Mesendoderm (in vitro differentiated cells): Measurements from ENCODE around the gene FIZ1.

Experiments
- DNase-seq: peaks from one replicate; pipeline ENCODE4 v3.0.0; 2013
- H2AK5ac ChIP-seq: 2 replicates; pipeline ENCODE4 v1.6.1; 2013; ENCODE audit warnings: low read length, inconsistent platforms
- H2BK120ac ChIP-seq: 2 replicates; pipeline ENCODE4 v1.6.1; 2013; ENCODE audit warnings: low read depth, mild to moderate bottlenecking, low read length, moderate library complexity, mixed read lengths
- H2BK15ac ChIP-seq: replicated peaks from 2 replicates; pipeline ENCODE4 v1.6.1; 2013; ENCODE audit warnings: low read depth, mild to moderate bottlenecking, moderate library complexity
- H2BK5ac ChIP-seq: 2 replicates; pipeline ENCODE4 v1.6.1; 2013; ENCODE audit warnings: low read length, inconsistent platforms
- H3K18ac ChIP-seq: 2 replicates; pipeline ENCODE4 v1.6.1; 2013; ENCODE audit warnings: mild to moderate bottlenecking, low read length, mixed read lengths
- H3K23ac ChIP-seq: one replicate; pipeline ENCODE4 v1.6.1; 2013; ENCODE audit warnings: low read length
- H3K27ac ChIP-seq: 2 replicates; pipeline ENCODE4 v1.5.1; 2013; ENCODE audit warnings: low read depth, mild to moderate bottlenecking, inconsistent platforms, low read length, moderate library complexity
- H3K27me3 ChIP-seq: 2 replicates; pipeline ENCODE4 v1.6.1; 2013; ENCODE audit warnings: low read length, control low read depth, mild to moderate bottlenecking, inconsistent platforms; ENCODE audit not compliant: insufficient read depth, poor library complexity
- H3K36me3 ChIP-seq: 2 replicates; pipeline ENCODE4 v1.6.1; 2013; ENCODE audit warnings: low read length, inconsistent platforms; ENCODE audit not compliant: control insufficient read depth, insufficient read depth
- H3K4ac ChIP-seq: one replicate; pipeline ENCODE4 v1.6.1; 2013; ENCODE audit warnings: low read depth, mild to moderate bottlenecking, low read length, moderate library complexity
- H3K4me1 ChIP-seq: 2 replicates; pipeline ENCODE4 v1.6.1; 2013; ENCODE audit warnings: low read depth, low read length, inconsistent platforms; ENCODE audit not compliant: control insufficient read depth
- H3K4me2 ChIP-seq: 2 replicates; pipeline ENCODE4 v1.6.1; 2013; ENCODE audit warnings: low read length
- H3K4me3 ChIP-seq: 2 replicates; pipeline ENCODE4 v1.5.1; 2013; ENCODE audit warnings: mild to moderate bottlenecking, low read length
- H3K56ac ChIP-seq: one replicate; pipeline ENCODE4 v1.6.1; 2013; ENCODE audit warnings: low read length
- H3K79me1 ChIP-seq: 2 replicates; pipeline ENCODE4 v1.6.1; 2013; ENCODE audit warnings: low read length, inconsistent platforms
- H3K79me2 ChIP-seq: 2 replicates; pipeline ENCODE4 v1.6.1; 2013; ENCODE audit warnings: mild to moderate bottlenecking, low read length; ENCODE audit not compliant: control insufficient read depth, insufficient read depth
- H3K9ac ChIP-seq: 2 replicates; pipeline ENCODE4 v1.6.1; 2013; ENCODE audit warnings: low read length, inconsistent platforms
- H4K5ac ChIP-seq: one replicate; pipeline ENCODE4 v1.6.1; 2013; ENCODE audit warnings: low read length
- H4K8ac ChIP-seq: one replicate; pipeline ENCODE4 v1.6.1; 2013; ENCODE audit warnings: low read depth, mild to moderate bottlenecking, control low read depth, low read length, moderate library complexity
- WGBS: extraction: QIAGEN DNeasy Blood & Tissue Kit; methylation state at CpG from one replicate; pipeline ENCODE4 v1.1.7; 2013; ENCODE audit warnings: low lambda C conversion rate, missing lambda C conversion rate; ENCODE audit not compliant: insufficient coverage; ENCODE audit errors: extremely low coverage; 5-methylcytosine and 5-hydroxymethylcytosine counted together

Gene FIZ1

DNA sequence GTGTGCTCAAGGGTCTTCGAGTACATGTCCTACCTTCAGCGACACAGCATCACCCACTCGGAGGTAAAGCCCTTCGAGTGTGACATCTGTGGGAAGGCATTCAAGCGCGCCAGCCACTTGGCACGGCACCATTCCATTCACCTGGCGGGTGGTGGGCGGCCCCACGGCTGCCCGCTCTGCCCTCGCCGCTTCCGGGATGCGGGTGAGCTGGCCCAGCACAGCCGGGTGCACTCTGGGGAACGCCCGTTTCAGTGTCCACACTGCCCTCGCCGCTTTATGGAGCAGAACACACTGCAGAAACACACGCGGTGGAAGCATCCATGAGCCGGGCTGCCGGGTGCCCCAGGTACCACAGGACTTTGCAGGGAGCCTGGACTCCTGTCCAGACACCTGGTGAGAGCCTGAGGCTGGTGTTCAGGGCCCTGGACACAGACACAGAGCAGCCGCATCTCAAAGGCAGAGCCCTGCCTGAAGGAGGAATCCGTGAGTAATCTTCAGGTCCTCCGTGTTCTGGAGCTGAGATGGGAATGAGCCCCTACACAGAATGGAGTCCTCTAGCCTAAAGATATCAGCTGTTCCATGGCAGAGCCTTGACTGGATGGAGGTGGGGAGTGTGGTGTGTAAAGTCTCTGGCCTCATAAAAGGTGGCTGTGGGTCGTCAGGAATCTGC is 45.7 kb upstream of the FIZ1 start:
- no CpG with 5 or more reads among the region's 28 CpGs for WGBS
- no peak overlapping the region for H4K5ac ChIP-seq
- no peak overlapping the region for H4K8ac ChIP-seq
- H3K56ac ChIP-seq: peak overlapping the region; percentile 97
- H3K27ac ChIP-seq: no peak overlapping the region
- peaks cover 8% of the 10 kb centered on the region for H3K79me1 ChIP-seq
- no peak overlapping the region for H2AK5ac ChIP-seq
- H3K23ac ChIP-seq: no peak overlapping the region
- DNase-seq: no peak
- H3K27me3 ChIP-seq: no peaks in the 10 kb centered on the region
- peaks cover 2% of the 10 kb centered on the region for H3K4me1 ChIP-seq
- peaks cover 20% of the 10 kb centered on the region for H3K79me2 ChIP-seq
- H3K9ac ChIP-seq: peak overlapping the region; percentile 99
- no peak overlapping the region for H3K4me2 ChIP-seq
- no peak overlapping the region for H3K4ac ChIP-seq
- peaks cover 7% of the 10 kb centered on the region for H3K36me3 ChIP-seq
- H2BK120ac ChIP-seq: no peak overlapping the region
- no peak overlapping the region for H3K18ac ChIP-seq
- H2BK15ac ChIP-seq: no peak overlapping the region
- H3K4me3 ChIP-seq: no peak overlapping the region
- no peak overlapping the region for H2BK5ac ChIP-seq

DNA sequence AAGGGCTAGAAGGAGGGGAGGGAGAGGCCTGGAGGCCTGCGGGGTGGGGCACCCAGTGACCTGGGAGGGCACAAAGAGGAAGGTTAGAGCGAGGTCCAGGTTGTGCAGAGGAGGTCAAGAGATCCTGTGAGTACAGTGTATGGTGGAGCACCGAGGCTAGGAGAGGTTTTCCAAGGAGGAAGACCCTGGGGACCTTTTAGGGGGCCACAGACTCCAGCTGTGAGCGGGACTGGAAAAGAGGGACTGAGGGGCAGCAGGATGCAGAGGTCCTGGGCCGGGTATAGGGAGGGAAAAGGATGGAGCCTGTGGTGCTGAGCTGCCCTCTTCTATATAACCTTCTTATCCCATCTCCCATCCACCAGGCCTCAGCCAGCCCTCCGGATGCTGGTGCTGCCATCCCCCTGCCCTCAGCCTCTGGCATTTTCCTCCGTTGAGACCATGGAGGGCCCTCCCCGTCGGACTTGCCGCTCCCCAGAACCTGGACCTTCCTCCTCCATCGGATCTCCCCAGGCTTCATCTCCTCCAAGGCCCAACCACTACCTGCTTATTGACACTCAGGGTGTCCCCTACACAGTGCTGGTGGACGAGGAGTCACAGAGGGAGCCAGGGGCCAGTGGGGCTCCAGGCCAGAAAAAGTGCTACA is 45.0 kb upstream of the FIZ1 start:
- DNase-seq: no peak
- Histone ChIP-seq H3K56ac (peak overlapping the region; percentile 97), H2BK15ac (no peak overlapping the region), H3K79me2 (peaks cover 20% of the 10 kb centered on the region), H3K9ac (peak overlapping the region; percentile 99), H3K79me1 (peaks cover 8% of the 10 kb centered on the region), H3K4me3 (peak overlapping the region; percentile 98), H3K4ac (peak overlapping the region; percentile 95), H3K27ac (no peak overlapping the region), H3K18ac (no peak overlapping the region), H2BK5ac (no peak overlapping the region), H4K5ac (no peak overlapping the region), H2BK120ac (peak overlapping the region; percentile 39), H3K23ac (peak overlapping the region; percentile 89), H4K8ac (no peak overlapping the region), H3K4me2 (peak overlapping the region; percentile 78), H3K4me1 (peaks cover 2% of the 10 kb centered on the region), H2AK5ac (peak overlapping the region; percentile 30), H3K27me3 (no peaks in the 10 kb centered on the region), H3K36me3 (peaks cover 7% of the 10 kb centered on the region)
- no CpG with 5 or more reads among the region's 12 CpGs for WGBS

DNA sequence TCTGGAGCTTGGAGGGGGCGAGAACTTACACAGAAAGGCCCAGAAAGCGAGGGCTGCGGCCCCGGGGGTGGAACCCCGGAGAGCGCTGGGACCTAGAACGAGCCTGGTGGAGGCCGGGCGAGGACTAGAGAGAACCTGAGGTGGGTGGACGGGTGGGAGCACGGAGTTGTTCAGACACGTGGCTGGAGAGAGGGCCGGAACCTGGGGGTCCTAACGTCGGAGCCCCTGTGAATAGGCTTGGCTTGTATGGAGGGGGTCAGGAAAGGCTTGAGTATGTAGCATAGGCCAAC is 44.5 kb upstream of the FIZ1 start:
- no peak overlapping the region for H3K27ac ChIP-seq

DNA sequence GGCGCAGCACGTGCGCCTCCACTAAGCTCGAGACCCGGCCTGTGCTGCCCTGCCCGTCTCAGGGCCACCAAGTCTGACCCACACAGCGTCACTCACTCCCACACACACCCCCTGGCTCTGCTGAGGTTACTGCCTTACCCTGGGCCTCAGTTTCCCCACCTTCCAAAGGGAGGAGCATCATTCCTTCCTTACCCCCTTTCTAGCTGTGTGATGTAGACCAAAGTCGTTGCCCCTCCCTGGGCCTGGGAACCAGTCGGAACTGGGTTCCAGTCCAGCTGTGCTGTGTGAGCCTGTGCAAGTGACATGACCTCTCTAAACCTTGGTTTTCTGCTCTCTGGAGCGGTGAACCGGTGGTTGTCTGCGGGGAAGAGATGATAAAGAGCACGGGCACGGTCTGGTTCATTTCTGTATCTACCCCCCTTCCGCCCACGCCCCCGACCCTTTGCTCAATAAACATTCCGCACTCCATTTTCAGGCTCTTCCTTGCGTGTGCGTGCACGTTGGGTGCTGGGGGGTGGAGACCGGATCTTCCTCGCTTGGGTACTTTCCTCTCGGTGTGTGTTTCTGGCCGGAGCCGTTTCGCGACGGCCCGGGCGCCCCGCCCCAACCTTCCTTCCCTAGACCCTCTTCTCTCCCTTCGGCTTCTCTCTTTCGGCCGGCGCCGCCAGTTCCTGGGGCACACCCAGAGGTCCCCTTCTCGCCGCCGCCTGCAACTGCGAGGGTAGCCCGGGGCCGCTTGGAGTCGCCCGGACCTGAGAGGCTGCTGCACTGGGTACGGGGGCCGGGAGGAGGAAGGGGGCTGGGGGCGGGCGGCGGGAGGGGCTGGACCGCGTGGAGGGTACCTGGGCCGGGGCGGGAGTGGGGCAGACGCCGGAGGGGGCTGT is 43.9 kb upstream of the FIZ1 start, which contains the start of gene ZNF581:
Gene ZNF581 (plus strand): TSS at position 647 of the 884 bp plus-strand sequence. CDS start 923 bp downstream, outside the sequence.
- H3K4ac ChIP-seq: peak within 1 kb of the TSS; percentile 95
- H3K23ac ChIP-seq: peak within 1 kb of the TSS; percentile 89
- H3K36me3 ChIP-seq: peaks cover 7% of the 10 kb centered on the region
- WGBS: no CpG with 5 or more reads among the region's 56 CpGs
- H3K27ac ChIP-seq: peak within 1 kb of the TSS; percentile 36
- peak within 1 kb of the TSS; percentile 59 for H2BK5ac ChIP-seq
- H4K8ac ChIP-seq: peak within 1 kb of the TSS; percentile 84
- H3K4me1 ChIP-seq: peaks cover 2% of the 10 kb centered on the region
- H3K79me1 ChIP-seq: peaks cover 8% of the 10 kb centered on the region
- H3K79me2 ChIP-seq: peaks cover 20% of the 10 kb centered on the region
- H2BK120ac ChIP-seq: peak within 1 kb of the TSS; percentile 39
- peak within 1 kb of the TSS; percentile 30 for H2AK5ac ChIP-seq
- peak within 1 kb of the TSS; percentile 5 for H4K5ac ChIP-seq
- peak within 1 kb of the TSS; percentile 97 for H3K56ac ChIP-seq
- peak within 1 kb of the TSS; percentile 91 for H3K18ac ChIP-seq
- peak; percentile 87 for DNase-seq
- H3K27me3 ChIP-seq: no peaks in the 10 kb centered on the region
- peak within 1 kb of the TSS; percentile 99 for H3K9ac ChIP-seq
- peak within 1 kb of the TSS; percentile 96 for H3K4me2 ChIP-seq
- peak within 1 kb of the TSS; percentile 98 for H3K4me3 ChIP-seq
- H2BK15ac ChIP-seq: no peak within 1 kb of the TSS

More for the DNA sequence above, 44.5 kb upstream of the FIZ1 start:
- H3K56ac ChIP-seq: peak overlapping the region; percentile 97
- peaks cover 2% of the 10 kb centered on the region for H3K4me1 ChIP-seq
- peak overlapping the region; percentile 27 for H2AK5ac ChIP-seq
- no peak overlapping the region for H4K5ac ChIP-seq
- H2BK15ac ChIP-seq: no peak overlapping the region
- peaks cover 8% of the 10 kb centered on the region for H3K79me1 ChIP-seq
- peak overlapping the region; percentile 99 for H3K9ac ChIP-seq
- peak overlapping the region; percentile 39 for H2BK120ac ChIP-seq
- H3K4ac ChIP-seq: peak overlapping the region; percentile 95
- H3K23ac ChIP-seq: peak overlapping the region; percentile 89
- H2BK5ac ChIP-seq: no peak overlapping the region
- no peak for DNase-seq
- H4K8ac ChIP-seq: peak overlapping the region; percentile 84
- H3K36me3 ChIP-seq: peaks cover 7% of the 10 kb centered on the region
- H3K4me3 ChIP-seq: peak overlapping the region; percentile 98
- peak overlapping the region; percentile 78 for H3K4me2 ChIP-seq
- peak overlapping the region; percentile 91 for H3K18ac ChIP-seq
- WGBS: no CpG with 5 or more reads among the region's 15 CpGs
- H3K27me3 ChIP-seq: no peaks in the 10 kb centered on the region
- H3K79me2 ChIP-seq: peaks cover 20% of the 10 kb centered on the region

DNA sequence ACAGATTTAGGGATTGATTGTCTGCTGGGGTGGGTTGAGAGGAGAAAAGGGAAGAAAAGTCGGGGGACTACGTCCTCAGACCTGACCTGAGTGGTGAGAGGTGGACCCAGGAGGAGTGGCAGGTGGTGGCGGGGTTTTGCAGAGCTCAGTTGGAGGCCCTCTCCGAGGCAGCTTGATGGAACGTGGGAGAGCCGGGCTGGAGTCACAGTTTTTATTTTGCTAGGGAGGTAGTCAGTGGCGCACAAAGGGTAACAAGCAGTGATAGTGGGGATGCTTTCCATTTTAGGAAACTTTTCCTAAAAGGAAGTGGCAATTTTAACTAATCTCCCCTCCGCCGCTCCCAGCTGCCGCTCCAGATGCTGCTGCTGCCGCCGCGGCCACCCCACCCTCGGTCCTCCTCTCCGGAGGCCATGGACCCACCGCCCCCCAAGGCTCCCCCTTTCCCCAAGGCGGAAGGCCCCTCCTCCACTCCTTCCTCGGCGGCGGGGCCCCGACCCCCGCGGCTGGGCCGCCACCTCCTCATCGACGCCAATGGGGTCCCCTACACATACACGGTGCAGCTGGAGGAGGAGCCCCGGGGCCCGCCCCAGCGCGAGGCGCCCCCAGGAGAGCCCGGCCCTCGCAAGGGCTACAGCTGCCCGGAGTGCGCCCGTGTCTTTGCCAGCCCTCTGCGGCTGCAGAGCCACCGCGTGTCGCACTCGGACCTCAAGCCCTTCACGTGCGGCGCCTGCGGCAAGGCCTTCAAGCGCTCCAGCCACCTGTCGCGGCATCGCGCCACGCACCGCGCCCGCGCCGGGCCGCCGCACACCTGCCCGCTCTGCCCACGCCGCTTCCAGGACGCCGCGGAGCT is 43.1 kb upstream of the FIZ1 start:
- Histone ChIP-seq H3K18ac (peak overlapping the region; percentile 95), H3K23ac (peak overlapping the region; percentile 7), H2BK120ac (no peak overlapping the region), H2AK5ac (no peak overlapping the region), H2BK5ac (no peak overlapping the region), H4K5ac (no peak overlapping the region), H3K4me3 (peak overlapping the region; percentile 49), H3K27me3 (no peaks in the 10 kb centered on the region), H3K9ac (peak overlapping the region; percentile 99), H3K56ac (peak overlapping the region; percentile 95), H4K8ac (peak overlapping the region; percentile 69), H3K4ac (peak overlapping the region; percentile 41), H3K27ac (peak overlapping the region; percentile 36), H3K4me1 (peaks cover 2% of the 10 kb centered on the region), H3K4me2 (peak overlapping the region; percentile 96), H3K79me1 (peaks cover 11% of the 10 kb centered on the region), H3K36me3 (peaks cover 7% of the 10 kb centered on the region), H3K79me2 (peaks cover 22% of the 10 kb centered on the region), H2BK15ac (no peak overlapping the region)
- DNase-seq: peak; percentile 48
- no CpG with 5 or more reads among the region's 65 CpGs for WGBS
